SH-SY5Y (cell line): Measurements from ENCODE around the gene CABP1.

Source experiments
- GATA2 ChIP-seq: IDR thresholded peaks from 2 replicates; pipeline ENCODE4 v1.6.1; 2011; ENCODE audit warnings: mild to moderate bottlenecking, low read depth, low read length
- GATA3 ChIP-seq: IDR thresholded peaks from 2 replicates; pipeline ENCODE4 v1.6.1; 2011; ENCODE audit warnings: low read depth, mild to moderate bottlenecking, low read length, moderate library complexity

GRCh38 chr12:120625557-120626419 lies 14.6 kb upstream of the CABP1 start:
- TF ChIP-seq GATA2 (no peak), GATA3 (no peak)
